Ishikawa (cell line): ENCODE measurements around the gene FUT4.
A peak's percentile ranks its signal among the peaks of the same experiment; 100 is the strongest.

Experiments used
- CEBPB ChIP-seq: IDR thresholded peaks from 2 replicates; pipeline ENCODE4 v1.6.1; 2012
- CREB1 ChIP-seq: IDR thresholded peaks from 2 replicates; pipeline ENCODE4 v1.6.1; 2012; ENCODE audit warnings: low read depth
- EGR1 ChIP-seq: IDR thresholded peaks from 2 replicates; pipeline ENCODE4 v1.6.1; 2012
- EP300 ChIP-seq: IDR thresholded peaks from 2 replicates; pipeline ENCODE4 v1.6.1; 2012; ENCODE audit warnings: borderline replicate concordance
- FOXM1 ChIP-seq: IDR thresholded peaks from 2 replicates; pipeline ENCODE4 v1.6.1; 2012; ENCODE audit warnings: low read depth, borderline replicate concordance
- NFIC ChIP-seq: IDR thresholded peaks from 2 replicates; pipeline ENCODE4 v1.6.1; 2012
- RAD21 ChIP-seq: IDR thresholded peaks from 2 replicates; pipeline ENCODE4 v1.6.1; 2012; ENCODE audit warnings: low read depth
- TAF1 ChIP-seq: IDR thresholded peaks from 2 replicates; pipeline ENCODE4 v1.6.1; 2012; ENCODE audit warnings: low read depth, mild to moderate bottlenecking
- TCF12 ChIP-seq: IDR thresholded peaks from 2 replicates; pipeline ENCODE4 v1.6.1; 2012; ENCODE audit warnings: low read depth
- TEAD4 ChIP-seq: IDR thresholded peaks from 2 replicates; pipeline ENCODE4 v1.6.1; 2012
- YY1 ChIP-seq: IDR thresholded peaks from 2 replicates; pipeline ENCODE4 v1.6.1; 2012; ENCODE audit warnings: low read depth
- ZBTB7A ChIP-seq: IDR thresholded peaks from 2 replicates; pipeline ENCODE4 v1.6.1; 2012; ENCODE audit warnings: low read depth
- TF ChIP-seq, protein P1 (sequence below): IDR thresholded peaks from 2 replicates; pipeline ENCODE4 v1.6.1; 2012; ENCODE audit warnings: low read depth, mild to moderate bottlenecking
- TF ChIP-seq, protein P2 (sequence below): IDR thresholded peaks from 2 replicates; pipeline ENCODE4 v1.6.1; 2012
- TF ChIP-seq, protein P3 (sequence below): IDR thresholded peaks from 2 replicates; pipeline ENCODE4 v1.6.1; 2012

The FUT4 gene

DNA sequence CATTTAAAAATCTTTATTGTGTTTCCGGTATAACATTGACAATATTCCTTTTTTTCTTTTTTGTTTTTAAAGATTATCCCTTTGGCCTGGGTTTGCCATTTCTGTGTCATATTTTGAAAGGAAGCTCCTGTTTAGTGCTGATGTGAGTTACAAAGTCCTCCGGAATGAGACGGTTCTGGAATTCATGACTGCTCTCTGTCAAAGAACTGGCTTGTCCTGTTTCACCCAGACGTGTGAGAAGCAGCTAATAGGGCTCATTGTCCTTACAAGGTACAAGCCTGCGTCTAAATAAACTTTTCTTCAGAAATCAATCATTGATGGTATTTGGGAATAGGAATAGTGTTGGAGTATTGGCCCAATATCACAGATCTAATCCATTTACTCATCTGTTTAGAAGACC is 43.3 kb downstream of the FUT4 start:
- TF ChIP-seq, protein P1, sequence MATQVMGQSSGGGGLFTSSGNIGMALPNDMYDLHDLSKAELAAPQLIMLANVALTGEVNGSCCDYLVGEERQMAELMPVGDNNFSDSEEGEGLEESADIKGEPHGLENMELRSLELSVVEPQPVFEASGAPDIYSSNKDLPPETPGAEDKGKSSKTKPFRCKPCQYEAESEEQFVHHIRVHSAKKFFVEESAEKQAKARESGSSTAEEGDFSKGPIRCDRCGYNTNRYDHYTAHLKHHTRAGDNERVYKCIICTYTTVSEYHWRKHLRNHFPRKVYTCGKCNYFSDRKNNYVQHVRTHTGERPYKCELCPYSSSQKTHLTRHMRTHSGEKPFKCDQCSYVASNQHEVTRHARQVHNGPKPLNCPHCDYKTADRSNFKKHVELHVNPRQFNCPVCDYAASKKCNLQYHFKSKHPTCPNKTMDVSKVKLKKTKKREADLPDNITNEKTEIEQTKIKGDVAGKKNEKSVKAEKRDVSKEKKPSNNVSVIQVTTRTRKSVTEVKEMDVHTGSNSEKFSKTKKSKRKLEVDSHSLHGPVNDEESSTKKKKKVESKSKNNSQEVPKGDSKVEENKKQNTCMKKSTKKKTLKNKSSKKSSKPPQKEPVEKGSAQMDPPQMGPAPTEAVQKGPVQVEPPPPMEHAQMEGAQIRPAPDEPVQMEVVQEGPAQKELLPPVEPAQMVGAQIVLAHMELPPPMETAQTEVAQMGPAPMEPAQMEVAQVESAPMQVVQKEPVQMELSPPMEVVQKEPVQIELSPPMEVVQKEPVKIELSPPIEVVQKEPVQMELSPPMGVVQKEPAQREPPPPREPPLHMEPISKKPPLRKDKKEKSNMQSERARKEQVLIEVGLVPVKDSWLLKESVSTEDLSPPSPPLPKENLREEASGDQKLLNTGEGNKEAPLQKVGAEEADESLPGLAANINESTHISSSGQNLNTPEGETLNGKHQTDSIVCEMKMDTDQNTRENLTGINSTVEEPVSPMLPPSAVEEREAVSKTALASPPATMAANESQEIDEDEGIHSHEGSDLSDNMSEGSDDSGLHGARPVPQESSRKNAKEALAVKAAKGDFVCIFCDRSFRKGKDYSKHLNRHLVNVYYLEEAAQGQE: no peak
- TF ChIP-seq NFIC: no peak

DNA sequence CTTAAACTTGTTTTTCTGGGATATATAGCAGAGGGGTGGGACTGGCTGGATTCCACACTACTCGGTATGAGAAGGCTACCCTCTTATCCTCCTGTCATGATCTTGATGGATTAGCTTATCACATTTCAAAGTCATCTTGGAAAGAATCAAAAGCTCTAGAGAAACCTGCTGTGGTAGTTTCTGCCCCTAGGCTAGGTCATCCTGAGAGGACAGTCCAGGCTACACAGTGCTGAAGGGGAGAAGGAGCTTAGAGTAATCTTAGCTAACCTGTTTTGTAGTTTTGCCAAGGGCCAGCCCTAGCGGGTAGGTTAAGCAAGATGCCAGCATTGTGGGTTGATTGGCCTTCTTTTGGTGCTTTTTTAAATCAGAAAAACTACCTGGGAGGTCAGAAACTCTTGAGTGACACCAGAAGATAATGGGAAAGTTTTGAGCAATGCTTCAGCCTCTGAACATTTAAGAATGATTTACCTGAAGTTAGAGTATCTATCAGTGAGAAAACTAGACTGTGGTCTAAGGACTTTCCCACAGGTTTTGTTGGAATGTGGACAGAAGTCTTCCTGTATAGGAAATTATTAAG is 44.7 kb downstream of the FUT4 start:
- TF ChIP-seq, protein P2, sequence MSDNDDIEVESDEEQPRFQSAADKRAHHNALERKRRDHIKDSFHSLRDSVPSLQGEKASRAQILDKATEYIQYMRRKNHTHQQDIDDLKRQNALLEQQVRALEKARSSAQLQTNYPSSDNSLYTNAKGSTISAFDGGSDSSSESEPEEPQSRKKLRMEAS: no peak
- TF ChIP-seq RAD21 (no peak), EP300 (no peak), YY1 (no peak), ZBTB7A (no peak), NFIC (peak; percentile 52; the same call in 1 of the 2 replicates), FOXM1 (no peak), EGR1 (no peak), TEAD4 (no peak), CEBPB (no peak), TCF12 (no peak)
- TF ChIP-seq, protein P3, sequence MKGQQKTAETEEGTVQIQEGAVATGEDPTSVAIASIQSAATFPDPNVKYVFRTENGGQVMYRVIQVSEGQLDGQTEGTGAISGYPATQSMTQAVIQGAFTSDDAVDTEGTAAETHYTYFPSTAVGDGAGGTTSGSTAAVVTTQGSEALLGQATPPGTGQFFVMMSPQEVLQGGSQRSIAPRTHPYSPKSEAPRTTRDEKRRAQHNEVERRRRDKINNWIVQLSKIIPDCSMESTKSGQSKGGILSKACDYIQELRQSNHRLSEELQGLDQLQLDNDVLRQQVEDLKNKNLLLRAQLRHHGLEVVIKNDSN: no peak
- TF ChIP-seq, protein P1: peak; percentile 66

DNA sequence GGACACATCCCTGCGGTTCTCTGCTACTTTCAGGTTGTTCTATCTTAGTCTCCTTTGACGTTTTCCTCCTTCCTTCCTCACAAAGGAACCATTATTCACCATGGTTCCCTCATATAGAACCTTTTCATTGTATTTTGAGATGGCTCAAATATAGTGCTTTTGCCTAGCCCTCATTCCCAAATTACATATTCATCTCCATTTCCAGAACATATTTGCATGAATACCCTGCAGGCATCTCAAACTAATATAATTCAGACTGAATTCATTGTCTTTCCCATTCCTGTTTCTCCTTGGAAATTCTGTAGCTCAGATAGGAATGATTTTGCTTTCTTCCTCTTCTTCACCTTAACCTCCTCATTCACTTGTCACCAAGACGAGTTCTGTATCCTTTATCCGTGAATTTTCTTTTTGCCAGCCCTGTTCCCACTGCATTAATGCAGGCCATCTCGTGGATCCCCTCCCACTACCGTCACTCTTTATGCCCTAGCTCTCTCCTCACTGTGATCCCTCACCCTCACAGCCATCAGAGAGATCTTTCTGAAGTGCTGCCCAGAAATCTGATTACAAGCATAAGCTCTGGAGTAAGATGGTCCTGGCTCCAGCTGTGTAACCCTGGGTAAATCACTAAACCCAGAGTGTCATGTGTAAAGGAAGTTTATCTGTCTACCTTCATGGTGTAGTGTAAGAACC is 46.8 kb downstream of the FUT4 start:
- TF ChIP-seq, protein P2: no peak
- TF ChIP-seq ZBTB7A (no peak), RAD21 (no peak)

DNA sequence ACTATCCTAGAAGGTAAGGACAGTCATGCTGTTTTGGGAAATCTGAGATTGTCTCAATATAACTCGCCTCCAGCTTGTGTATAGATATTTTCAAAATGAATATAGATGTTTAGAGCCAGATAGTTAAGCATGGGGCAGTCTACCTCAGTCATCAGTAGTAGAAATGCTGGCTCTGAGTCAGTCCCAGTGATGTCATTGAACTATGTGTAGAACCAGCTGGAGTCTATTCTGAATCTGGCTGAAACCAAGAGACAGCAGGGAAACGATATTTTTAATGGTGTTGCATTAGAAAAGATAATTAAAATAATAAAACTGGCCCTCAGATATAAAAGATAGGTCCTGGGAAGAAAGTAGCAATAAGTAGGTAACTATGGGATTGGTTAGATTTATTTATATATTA is 49.3 kb downstream of the FUT4 start:
- TF ChIP-seq, protein P2: no peak
- TF ChIP-seq YY1 (no peak), TEAD4 (no peak), NFIC (no peak)

DNA sequence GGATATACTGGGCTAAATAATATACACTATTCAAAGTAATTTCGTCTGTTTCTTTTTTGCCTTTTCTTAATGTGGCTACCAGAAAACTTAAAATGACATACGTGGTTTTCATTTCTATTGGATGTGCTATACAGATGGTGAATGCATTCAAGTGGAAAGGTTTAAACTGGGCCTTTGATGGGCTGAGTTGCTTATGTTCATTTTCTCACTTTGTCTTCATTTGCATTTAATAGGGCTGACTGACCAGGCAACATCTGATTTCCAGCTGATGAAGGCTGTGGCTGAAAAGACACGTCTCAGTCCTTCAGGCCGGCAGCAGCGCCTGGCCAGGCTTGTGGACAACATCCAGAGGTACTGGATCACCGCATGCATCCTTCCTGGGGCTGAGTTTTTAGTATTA is 51.4 kb downstream of the FUT4 start:
- no peak for TF ChIP-seq NFIC
- no peak for TF ChIP-seq CREB1
- TF ChIP-seq, protein P2: no peak
- TF ChIP-seq TEAD4: no peak
- no peak for TF ChIP-seq CEBPB
- no peak for TF ChIP-seq TAF1
- TF ChIP-seq, protein P1: no peak
- TF ChIP-seq YY1: no peak
- no peak for TF ChIP-seq ZBTB7A
- no peak for TF ChIP-seq FOXM1
- TF ChIP-seq EP300: no peak
- no peak for TF ChIP-seq EGR1
- no peak for TF ChIP-seq TCF12
- no peak for TF ChIP-seq RAD21
